Neural progenitor cell (in vitro differentiated cells): Measurements from ENCODE around the gene GSTK1. TPM values are rescaled to one million over a fixed set of nuclear protein-coding genes. Genes with fewer than 3 reads are reported as not detected.
A peak's percentile ranks its signal among the peaks of the same experiment; 100 is the strongest.

Experiments used
- DNase-seq: peaks from one replicate; pipeline ENCODE4 v3.0.0-alpha.2; 2016; ENCODE audit warnings: low spot score
- H2AFZ ChIP-seq: fragments of 200-600 bp; sonication (generic); replicated peaks from 2 replicates; pipeline ENCODE4 v1.6.1; 2016; ENCODE audit warnings: antibody characterized with exemption
- H3F3A ChIP-seq: fragments of 200-600 bp; sonication (generic); 2 replicates; pipeline ENCODE4 v1.6.1; 2016; ENCODE audit warnings: antibody characterized with exemption, low read depth
- H3K27ac ChIP-seq: fragments of 200-600 bp; sonication (generic); 2 replicates; pipeline ENCODE4 v1.5.1; 2016; ENCODE audit warnings: mild to moderate bottlenecking
- H3K27me3 ChIP-seq: fragments of 200-600 bp; sonication (generic); 2 replicates; pipeline ENCODE4 v1.6.1; 2016; ENCODE audit warnings: mild to moderate bottlenecking, moderate library complexity
- H3K36me3 ChIP-seq: fragments of 200-600 bp; sonication (generic); 2 replicates; pipeline ENCODE4 v1.5.1; 2016
- H3K4me1 ChIP-seq: fragments of 200-600 bp; sonication (generic); 2 replicates; pipeline ENCODE4 v1.6.1; 2016; ENCODE audit warnings: mixed run types
- H3K4me2 ChIP-seq: fragments of 200-600 bp; sonication (generic); 2 replicates; pipeline ENCODE4 v1.6.1; 2016
- H3K4me3 ChIP-seq: fragments of 200-600 bp; sonication (generic); 2 replicates; pipeline ENCODE4 v1.5.1; 2016
- H3K79me2 ChIP-seq: fragments of 200-600 bp; sonication (generic); 2 replicates; pipeline ENCODE4 v1.6.1; 2016; ENCODE audit warnings: low read depth
- H3K9ac ChIP-seq: fragments of 200-600 bp; sonication (generic); 2 replicates; pipeline ENCODE4 v1.6.1; 2016
- H3K9me3 ChIP-seq: fragments of 200-600 bp; sonication (generic); 2 replicates; pipeline ENCODE4 v1.5.1; 2016; ENCODE audit warnings: low read depth
- H4K20me1 ChIP-seq: fragments of 200-600 bp; sonication (generic); 2 replicates; pipeline ENCODE4 v1.6.1; 2016; ENCODE audit warnings: low read depth
- H3K27ac Mint-ChIP-seq: 3 replicates; pipeline ENCODE4 v1.8.0; 2021; ENCODE audit warnings: mixed read lengths
- H3K27me3 Mint-ChIP-seq: 2 replicates; pipeline ENCODE4 v1.8.0; 2022; ENCODE audit warnings: low read depth, mild to moderate bottlenecking, inconsistent platforms, moderate library complexity, mixed read lengths; ENCODE audit not compliant: insufficient read depth
- H3K36me3 Mint-ChIP-seq: 3 replicates; pipeline ENCODE4 v1.8.0; 2021; ENCODE audit warnings: mixed read lengths
- H3K4me1 Mint-ChIP-seq: 3 replicates; pipeline ENCODE4 v1.8.0; 2021; ENCODE audit warnings: mixed read lengths
- H3K4me3 Mint-ChIP-seq: 3 replicates; pipeline ENCODE4 v1.8.0; 2021; ENCODE audit warnings: mild to moderate bottlenecking, moderate library complexity, mixed read lengths
- H3K9me3 Mint-ChIP-seq: 3 replicates; pipeline ENCODE4 v1.8.0; 2020; ENCODE audit warnings: mixed read lengths
- CTCF ChIP-seq: fragments of 200-600 bp; sonication (generic); IDR thresholded peaks from 2 replicates; pipeline ENCODE4 v1.5.1; 2017; ENCODE audit warnings: antibody characterized with exemption, mild to moderate bottlenecking
- EZH2 ChIP-seq: fragments of 200-600 bp; sonication (generic); IDR thresholded peaks from 2 replicates; pipeline ENCODE4 v1.6.1; 2017; ENCODE audit warnings: antibody characterized with exemption, mild to moderate bottlenecking, moderate library complexity
- EZH2phosphoT487 ChIP-seq: fragments of 200-600 bp; sonication (generic); IDR thresholded peaks from 2 replicates; pipeline ENCODE4 v1.6.1; 2017; ENCODE audit warnings: antibody characterized with exemption
- total RNA-seq: library from RNA; depleted of rRNA; stranded (reverse); fragments of >200 nt; gene quantifications from 2 replicates; pipeline ENCODE4 v1.2.3, GENCODE V29; 2015; ENCODE audit warnings: low replicate concordance

Gene GSTK1
- total RNA-seq, 1 donor from 2014 or later = 45.3 TPM

- DNase-seq = no peak
- H3K4me3 Mint-ChIP-seq = no peak overlapping the region
- TF ChIP-seq CTCF = no peak
- no peak for TF ChIP-seq EZH2
- no peak for TF ChIP-seq EZH2phosphoT487
- Histone ChIP-seq H3K4me1 (no peaks in the 10 kb centered on the region), H3K4me3 (no peak overlapping the region), H2AFZ (no peak overlapping the region), H3K79me2 (no peaks in the 10 kb centered on the region), H3K4me2 (no peak overlapping the region), H3F3A (no peaks in the 10 kb centered on the region), H4K20me1 (no peaks in the 10 kb centered on the region), H3K27ac (no peak overlapping the region), H3K27me3 (no peaks in the 10 kb centered on the region), H3K9me3 (no peaks in the 10 kb centered on the region), H3K9ac (no peak overlapping the region), H3K36me3 (no peaks in the 10 kb centered on the region)
- no peaks in the 10 kb centered on the region for H3K4me1 Mint-ChIP-seq
- H3K27ac Mint-ChIP-seq = no peak overlapping the region
- no peaks in the 10 kb centered on the region for H3K9me3 Mint-ChIP-seq
- H3K36me3 Mint-ChIP-seq = peaks cover 3% of the 10 kb centered on the region
- peaks cover 3% of the 10 kb centered on the region for H3K27me3 Mint-ChIP-seq
Observed at GRCh38 chr7:143271240-143271639, 8.0 kb downstream of the GSTK1 start.

DNA sequence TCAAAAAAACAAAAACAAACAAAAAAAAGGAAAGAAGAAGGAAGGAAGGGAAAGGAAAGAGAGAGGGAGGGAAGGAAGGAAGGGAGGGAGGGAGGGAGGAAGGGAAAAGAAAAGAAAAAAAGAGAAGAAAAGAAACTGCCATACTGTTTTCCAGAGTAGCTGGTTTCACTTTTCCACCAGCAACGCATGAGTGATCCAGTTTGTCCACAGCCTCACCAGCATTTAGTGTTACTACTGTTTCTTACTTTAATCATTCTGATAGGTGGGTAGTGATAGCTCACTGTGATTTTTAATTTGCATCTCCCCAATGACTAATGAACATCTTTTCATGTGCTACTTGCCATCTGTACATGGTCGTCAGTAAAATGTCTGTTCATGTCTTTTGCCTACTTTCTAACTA, 9.6 kb downstream of the GSTK1 start:
- Histone ChIP-seq H3K4me1 (no peaks in the 10 kb centered on the region), H3K9ac (no peak overlapping the region), H3K9me3 (no peaks in the 10 kb centered on the region), H3K27me3 (no peaks in the 10 kb centered on the region), H3K79me2 (no peaks in the 10 kb centered on the region), H4K20me1 (no peaks in the 10 kb centered on the region), H3K4me3 (no peak overlapping the region), H3K36me3 (no peaks in the 10 kb centered on the region), H2AFZ (no peak overlapping the region), H3F3A (no peaks in the 10 kb centered on the region), H3K4me2 (no peak overlapping the region), H3K27ac (no peak overlapping the region)
- H3K27me3 Mint-ChIP-seq = peaks cover 3% of the 10 kb centered on the region
- H3K9me3 Mint-ChIP-seq = no peaks in the 10 kb centered on the region
- DNase-seq = no peak
- no peak overlapping the region for H3K4me3 Mint-ChIP-seq
- H3K27ac Mint-ChIP-seq = no peak overlapping the region
- TF ChIP-seq CTCF (no peak), EZH2 (no peak), EZH2phosphoT487 (no peak)
- H3K4me1 Mint-ChIP-seq = no peaks in the 10 kb centered on the region
- H3K36me3 Mint-ChIP-seq = peaks cover 3% of the 10 kb centered on the region

- no peaks in the 10 kb centered on the region for H3F3A ChIP-seq
- TF ChIP-seq CTCF (no peak), EZH2phosphoT487 (no peak), EZH2 (no peak)
- peak; percentile 67 for DNase-seq
- H3K27ac ChIP-seq = no peak overlapping the region
- H3K4me3 ChIP-seq = no peak overlapping the region
- no peaks in the 10 kb centered on the region for H3K9me3 Mint-ChIP-seq
- no peak overlapping the region for H3K4me3 Mint-ChIP-seq
- peak overlapping the region; percentile 19 for H3K4me2 ChIP-seq
- H3K27ac Mint-ChIP-seq = peak overlapping the region; percentile 93
- H4K20me1 ChIP-seq = no peaks in the 10 kb centered on the region
- peaks cover 10% of the 10 kb centered on the region for H3K4me1 ChIP-seq
- H3K79me2 ChIP-seq = no peaks in the 10 kb centered on the region
- H3K27me3 Mint-ChIP-seq = no peaks in the 10 kb centered on the region
- H3K9ac ChIP-seq = no peak overlapping the region
- H2AFZ ChIP-seq = no peak overlapping the region
- H3K36me3 ChIP-seq = no peaks in the 10 kb centered on the region
- peaks cover 32% of the 10 kb centered on the region for H3K4me1 Mint-ChIP-seq
- no peaks in the 10 kb centered on the region for H3K27me3 ChIP-seq
- no peaks in the 10 kb centered on the region for H3K9me3 ChIP-seq
- H3K36me3 Mint-ChIP-seq = no peaks in the 10 kb centered on the region
Observed at GRCh38 chr7:143279186-143280098, 16.2 kb downstream of the GSTK1 start.
